GM21390 (cell line): ENCODE data around the gene IRS1.

ENCODE experiments used
- ATAC-seq: cut with Tn5 transposase; IDR thresholded peaks from one replicate; pipeline ENCODE4 v1.9.1; 2021; ENCODE audit not compliant: unreplicated experiment

Gene IRS1

GRCh38 chr2:226692521-226693126 is 107.0 kb downstream of the IRS1 start:
- no peak for ATAC-seq

- no peak for ATAC-seq
Measured at GRCh38 chr2:226691255-226691654, 108.4 kb downstream of the IRS1 start.

- ATAC-seq = no peak
Measured at GRCh38 chr2:226690461-226691024, 109.1 kb downstream of the IRS1 start.

GRCh38 chr2:226687641-226688253 is 111.9 kb downstream of the IRS1 start:
- ATAC-seq = no peak

GRCh38 chr2:226684563-226684959 is 115.1 kb downstream of the IRS1 start:
- no peak for ATAC-seq

DNA sequence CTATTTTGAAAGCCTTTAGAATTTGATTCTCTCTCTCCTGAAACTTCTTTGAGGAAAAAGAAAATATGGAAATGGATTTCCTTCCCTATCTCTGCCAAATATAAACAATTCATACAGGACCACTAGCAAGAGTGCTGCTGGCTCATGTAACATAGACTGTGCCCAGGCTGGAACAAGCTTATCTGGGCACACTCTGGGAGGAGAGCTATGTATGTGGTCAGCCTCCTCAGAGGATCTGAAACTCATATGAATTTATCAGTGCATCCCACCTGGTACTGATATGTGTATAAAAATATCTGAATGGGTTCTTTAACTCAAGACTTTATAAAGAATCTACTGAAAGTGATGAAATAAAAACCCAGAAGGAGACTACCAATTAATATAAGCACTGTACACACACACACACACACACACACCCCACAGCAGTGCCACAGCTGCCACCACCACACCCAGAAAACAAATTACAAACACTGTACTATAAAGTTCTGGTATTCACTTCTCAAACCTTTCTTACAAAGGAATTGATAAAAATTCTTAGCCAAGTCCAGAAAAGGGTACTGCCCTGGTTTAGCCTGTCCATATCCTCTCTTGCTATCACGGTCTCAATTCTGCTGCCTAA is 115.6 kb downstream of the IRS1 start:
- no peak for ATAC-seq

- ATAC-seq = no peak
Measured at GRCh38 chr2:226683196-226683595, 116.4 kb downstream of the IRS1 start.
